ENCODE results near the gene MBP. TPM values are rescaled to one million over a fixed set of nuclear protein-coding genes. Genes with fewer than 3 reads are reported as not detected.

MBP gene
- total and polyA plus RNA-seq, 2 donors (not counting 1 experiment from before 2014, with no cell fraction given): 2.3 to 3.6 TPM

- H3K79me2 ChIP-seq (ENCODE audit: control insufficient read depth, insufficient read depth, low read length): no peaks in the 10 kb centered on the region
- H3K36me3 ChIP-seq (ENCODE audit: control insufficient read depth, insufficient read depth, low read length): no peaks in the 10 kb centered on the region
- no peak overlapping the region for H3K4me2 ChIP-seq (ENCODE audit: extremely low read depth, insufficient read depth, low read length)
- no peaks in the 10 kb centered on the region for H3K27me3 ChIP-seq (ENCODE audit: control insufficient read depth, insufficient read depth, low read length)
- H2AFZ ChIP-seq (ENCODE audit: low read length): no peak overlapping the region
- H3K9ac ChIP-seq (ENCODE audit: insufficient read depth, low read length): no peak overlapping the region
- TF ChIP-seq EZH2 (IDR thresholded peaks at IDR 0.05; ENCODE audit: low read length, missing control alignments): no peak
- no peak for TF ChIP-seq CTCF (conservative IDR thresholded peaks at IDR 0.05 in 1 of 2, IDR thresholded peaks at IDR 0.05 in 1 of 2; ENCODE audit: low read depth in 1 of 2, low read length in 2 of 2)
- DNase-seq (ENCODE audit: low read depth in 2 of 2): no peak
- H3K4me1 ChIP-seq (ENCODE audit: control insufficient read depth, extremely low read depth, insufficient read depth, low read length): no peaks in the 10 kb centered on the region
- no peak overlapping the region for H3K4me3 ChIP-seq (replicated peaks in 1 of 4; ENCODE audit: control extremely low read depth in 1 of 4, insufficient read depth in 1 of 4, low read depth in 3 of 4, low read length in 4 of 4)
- H3K27ac ChIP-seq (ENCODE audit: insufficient read depth, low read length): no peak overlapping the region
- no peaks in the 10 kb centered on the region for H4K20me1 ChIP-seq (ENCODE audit: control insufficient read depth, extremely low read depth, insufficient read depth, low read length)
- H3K9me3 ChIP-seq (ENCODE audit: control insufficient read depth, insufficient read depth, low read depth, low read length): no peaks in the 10 kb centered on the region
These were observed 11.1 kb downstream of the MBP start for GRCh38 chr18:77121523-77121922.

- no peaks in the 10 kb centered on the region for H3K27me3 ChIP-seq (ENCODE audit: control insufficient read depth, insufficient read depth, low read length)
- no peak overlapping the region for H3K4me2 ChIP-seq (ENCODE audit: extremely low read depth, insufficient read depth, low read length)
- H4K20me1 ChIP-seq (ENCODE audit: control insufficient read depth, extremely low read depth, insufficient read depth, low read length): no peaks in the 10 kb centered on the region
- H2AFZ ChIP-seq (ENCODE audit: low read length): no peak overlapping the region
- no peak overlapping the region for H3K27ac ChIP-seq (ENCODE audit: insufficient read depth, low read length)
- no peaks in the 10 kb centered on the region for H3K9me3 ChIP-seq (ENCODE audit: control insufficient read depth, insufficient read depth, low read depth, low read length)
- no peaks in the 10 kb centered on the region for H3K4me1 ChIP-seq (ENCODE audit: control insufficient read depth, extremely low read depth, insufficient read depth, low read length)
- no peaks in the 10 kb centered on the region for H3K36me3 ChIP-seq (ENCODE audit: control insufficient read depth, insufficient read depth, low read length)
- H3K79me2 ChIP-seq (ENCODE audit: control insufficient read depth, insufficient read depth, low read length): no peaks in the 10 kb centered on the region
- DNase-seq (ENCODE audit: low read depth in 2 of 2): no peak
- H3K4me3 ChIP-seq (replicated peaks in 1 of 4; ENCODE audit: control extremely low read depth in 1 of 4, insufficient read depth in 1 of 4, low read depth in 3 of 4, low read length in 4 of 4): no peak overlapping the region
- no peak overlapping the region for H3K9ac ChIP-seq (ENCODE audit: insufficient read depth, low read length)
- TF ChIP-seq EZH2 (IDR thresholded peaks at IDR 0.05; ENCODE audit: low read length, missing control alignments) (no peak), CTCF (conservative IDR thresholded peaks at IDR 0.05 in 1 of 2, IDR thresholded peaks at IDR 0.05 in 1 of 2; ENCODE audit: low read depth in 1 of 2, low read length in 2 of 2) (no peak)
These were observed 12.6 kb downstream of the MBP start for GRCh38 chr18:77119851-77120491.

- Histone ChIP-seq H3K4me2 (ENCODE audit: extremely low read depth, insufficient read depth, low read length) (no peak overlapping the region), H3K9ac (ENCODE audit: insufficient read depth, low read length) (no peak overlapping the region), H3K4me1 (ENCODE audit: control insufficient read depth, extremely low read depth, insufficient read depth, low read length) (peaks cover 3% of the 10 kb centered on the region), H2AFZ (ENCODE audit: low read length) (no peak overlapping the region), H3K9me3 (ENCODE audit: control insufficient read depth, insufficient read depth, low read depth, low read length) (no peaks in the 10 kb centered on the region), H3K36me3 (ENCODE audit: control insufficient read depth, insufficient read depth, low read length) (no peaks in the 10 kb centered on the region), H3K27me3 (ENCODE audit: control insufficient read depth, insufficient read depth, low read length) (no peaks in the 10 kb centered on the region), H3K4me3 (replicated peaks in 1 of 4; ENCODE audit: control extremely low read depth in 1 of 4, insufficient read depth in 1 of 4, low read depth in 3 of 4, low read length in 4 of 4) (no peak overlapping the region), H3K79me2 (ENCODE audit: control insufficient read depth, insufficient read depth, low read length) (no peaks in the 10 kb centered on the region), H4K20me1 (ENCODE audit: control insufficient read depth, extremely low read depth, insufficient read depth, low read length) (no peaks in the 10 kb centered on the region), H3K27ac (ENCODE audit: insufficient read depth, low read length) (no peak overlapping the region)
- no peak for DNase-seq (ENCODE audit: low read depth in 2 of 2)
- TF ChIP-seq EZH2 (IDR thresholded peaks at IDR 0.05; ENCODE audit: low read length, missing control alignments) (no peak), CTCF (conservative IDR thresholded peaks at IDR 0.05 in 1 of 2, IDR thresholded peaks at IDR 0.05 in 1 of 2; ENCODE audit: low read depth in 1 of 2, low read length in 2 of 2) (no peak)
These were observed 13.3 kb downstream of the MBP start for GRCh38 chr18:77119101-77119850.
